Smooth muscle cell (in vitro differentiated cells): ENCODE data around the gene PIP5K1A. TPM values are rescaled to one million over a fixed set of nuclear protein-coding genes. Genes with fewer than 3 reads are reported as not detected.

Source experiments
- DNase-seq: peaks from one replicate; lab custom pipeline; 2025; ENCODE audit not compliant: unreplicated experiment; lab: John Stamatoyannopoulos, UW
- H2AFZ ChIP-seq: fragments of 200-600 bp; sonication (generic); 2 replicates; pipeline ENCODE4 v1.6.0; 2016; ENCODE audit warnings: antibody characterized with exemption, low read depth, mild to moderate bottlenecking
- H3F3A ChIP-seq: fragments of 200-600 bp; sonication (generic); 2 replicates; pipeline ENCODE4 v1.6.0; 2017; ENCODE audit warnings: antibody characterized with exemption, low read depth
- H3K27ac ChIP-seq: fragments of 200-600 bp; sonication (generic); 2 replicates; pipeline ENCODE4 v1.5.1; 2016; ENCODE audit warnings: low read depth, mild to moderate bottlenecking
- H3K27me3 ChIP-seq: fragments of 200-600 bp; sonication (generic); 2 replicates; pipeline ENCODE4 v1.6.1; 2016; ENCODE audit warnings: low read depth, mild to moderate bottlenecking
- H3K36me3 ChIP-seq: fragments of 200-600 bp; sonication (generic); 2 replicates; pipeline ENCODE4 v1.5.1; 2016; ENCODE audit warnings: low read depth
- H3K4me1 ChIP-seq: fragments of 200-600 bp; sonication (generic); 2 replicates; pipeline ENCODE4 v1.5.1; 2016; ENCODE audit warnings: low read depth
- H3K4me2 ChIP-seq: fragments of 200-600 bp; sonication (generic); 2 replicates; pipeline ENCODE4 v1.6.0; 2016; ENCODE audit warnings: mild to moderate bottlenecking
- H3K4me3 ChIP-seq: fragments of 200-600 bp; sonication (generic); 2 replicates; pipeline ENCODE4 v1.5.1; 2016; ENCODE audit warnings: mild to moderate bottlenecking
- H3K79me2 ChIP-seq: fragments of 200-600 bp; sonication (generic); 2 replicates; pipeline ENCODE4 v1.6.0; 2016; ENCODE audit warnings: low read depth, mild to moderate bottlenecking
- H3K9ac ChIP-seq: fragments of 200-600 bp; sonication (generic); 2 replicates; pipeline ENCODE4 v1.6.0; 2016; ENCODE audit warnings: low read depth
- H3K9me3 ChIP-seq: fragments of 200-600 bp; sonication (generic); replicated peaks from 2 replicates; pipeline ENCODE4 v1.5.1; 2016; ENCODE audit warnings: low read depth
- H4K20me1 ChIP-seq: fragments of 200-600 bp; sonication (generic); 2 replicates; pipeline ENCODE4 v1.6.0; 2016; ENCODE audit warnings: low read depth
- CTCF ChIP-seq: fragments of 200-600 bp; sonication (generic); IDR thresholded peaks from 2 replicates; pipeline ENCODE4 v1.5.1; 2017; ENCODE audit warnings: borderline replicate concordance, mild to moderate bottlenecking, antibody characterized with exemption; ENCODE audit not compliant: insufficient read depth, poor library complexity, severe bottlenecking
- WGBS: methylation state at CpG from one replicate; pipeline ENCODE4 v1.1.7; 2016; ENCODE audit warnings: low lambda C conversion rate; 5-methylcytosine and 5-hydroxymethylcytosine counted together
- polyA plus RNA-seq: library from polyadenylated mRNA; unstranded; fragments of >200 nt; fragmentation: Nextera tagmentation; extraction: Ambion mirVana; gene quantifications from 2 replicates; pipeline ENCODE4 v1.2.1, GENCODE V29; 2016
- total RNA-seq: library from RNA; depleted of rRNA; stranded (reverse); fragments of >200 nt; gene quantifications from 2 replicates; pipeline ENCODE4 v1.2.3, GENCODE V29; 2014

The PIP5K1A gene
- total and polyA plus RNA-seq, 2 experiments from 2014 or later, result 24.1 to 78.2 TPM

GRCh38 chr1:151282883-151283725, 84.8 kb downstream of the PIP5K1A start:
- no peak for TF ChIP-seq CTCF
- Histone ChIP-seq H3K36me3 (no peaks in the 10 kb centered on the region), H3K4me2 (peak overlapping the region; percentile 96), H3K79me2 (peaks cover 26% of the 10 kb centered on the region), H3F3A (no peaks in the 10 kb centered on the region), H3K27me3 (no peaks in the 10 kb centered on the region), H3K9me3 (no peaks in the 10 kb centered on the region), H3K9ac (peak overlapping the region; percentile 89), H3K4me3 (peak overlapping the region; percentile 84), H4K20me1 (peaks cover 48% of the 10 kb centered on the region), H3K4me1 (peaks cover 13% of the 10 kb centered on the region), H3K27ac (peak overlapping the region; percentile 93), H2AFZ (no peak overlapping the region)
- 18% methylated on average over 40 of the region's 44 CpGs for WGBS
- no peak for DNase-seq

GRCh38 chr1:151284013-151284577, 85.7 kb downstream of the PIP5K1A start:
- Histone ChIP-seq H3K27ac (no peak overlapping the region), H3K9me3 (no peaks in the 10 kb centered on the region), H3K4me2 (peak overlapping the region; percentile 96), H3K4me3 (no peak overlapping the region), H3K9ac (no peak overlapping the region), H3F3A (no peaks in the 10 kb centered on the region), H4K20me1 (peaks cover 58% of the 10 kb centered on the region), H3K27me3 (no peaks in the 10 kb centered on the region), H3K79me2 (peaks cover 26% of the 10 kb centered on the region), H3K36me3 (no peaks in the 10 kb centered on the region), H3K4me1 (peaks cover 13% of the 10 kb centered on the region), H2AFZ (no peak overlapping the region)
- WGBS, result 74% methylated on average over 2 of the region's 2 CpGs
- no peak for TF ChIP-seq CTCF
- DNase-seq, result no peak

- peaks cover 26% of the 10 kb centered on the region for H3K79me2 ChIP-seq
- peaks cover 10% of the 10 kb centered on the region for H3K4me1 ChIP-seq
- WGBS, result over 99% methylated on average over 10 of the region's 10 CpGs
- no peak overlapping the region for H2AFZ ChIP-seq
- no peaks in the 10 kb centered on the region for H3F3A ChIP-seq
- H3K27me3 ChIP-seq, result no peaks in the 10 kb centered on the region
- no peak overlapping the region for H3K9ac ChIP-seq
- H4K20me1 ChIP-seq, result peaks cover 65% of the 10 kb centered on the region
- no peaks in the 10 kb centered on the region for H3K36me3 ChIP-seq
- no peak overlapping the region for H3K4me3 ChIP-seq
- no peak overlapping the region for H3K4me2 ChIP-seq
- no peak overlapping the region for H3K27ac ChIP-seq
- no peaks in the 10 kb centered on the region for H3K9me3 ChIP-seq
- no peak for DNase-seq
- TF ChIP-seq CTCF, result no peak
Measured at GRCh38 chr1:151286619-151287340, 88.4 kb downstream of the PIP5K1A start.
